ENCODE measurements around the gene PDZD2.

The PDZD2 gene

GRCh38 chr5:32156635-32157034 lies 517.7 kb downstream of the PDZD2 start:
- DNase-seq (ENCODE audit: low read depth in 3 of 3, low spot score in 1 of 3): no peak

- no peak for DNase-seq (ENCODE audit: low read depth in 3 of 3, low spot score in 1 of 3)
Measured at GRCh38 chr5:32157078-32157477, 518.1 kb downstream of the PDZD2 start.

- DNase-seq (ENCODE audit: low read depth in 3 of 3, low spot score in 1 of 3): no peak
Measured at GRCh38 chr5:32158679-32158975, 519.7 kb downstream of the PDZD2 start.

GRCh38 chr5:32159328-32160072 lies 520.6 kb downstream of the PDZD2 start:
- DNase-seq (ENCODE audit: low read depth in 3 of 3, low spot score in 1 of 3): no peak

GRCh38 chr5:32160228-32160627 lies 521.3 kb downstream of the PDZD2 start:
- DNase-seq (ENCODE audit: low read depth in 3 of 3, low spot score in 1 of 3): no peak

All from stimulated activated CD4-positive, alpha-beta T cell treated with anti-CD3 and anti-CD28 coated beads, TNF-alpha, amount 100 ng/mL, for 1 hour (primary cell).